GM11168 (cell line): ENCODE data around the gene BSDC1.
"Not testable (repeated sequence)": the region's sequence is repeated elsewhere in the genome, so short reads cannot be mapped to it uniquely, and the experiment has no call there.

Experiments used
- in situ Hi-C: fragments of 300-500 bp; cut with MboI; formaldehyde crosslinking; loops from one replicate; pipeline ENCODE4 v1.12.0; 2022; ENCODE audit warnings: low sequenced_read_pairs; ENCODE audit not compliant: unreplicated experiment

BSDC1 gene

GRCh38 chr1:32396524-32396923, 2.3 kb upstream of the BSDC1 start:
- in situ Hi-C loops, result not testable (repeated sequence)

- in situ Hi-C loops, result no loop called here
These were observed 720 bp upstream of the BSDC1 start for GRCh38 chr1:32394890-32395432.

GRCh38 chr1:32393832-32394140, 455 bp downstream of the BSDC1 start:
- in situ Hi-C loops, result no loop called here

GRCh38 chr1:32393136-32393535, 1.1 kb downstream of the BSDC1 start:
- in situ Hi-C loops, result no loop called here

GRCh38 chr1:32392325-32392724, 1.9 kb downstream of the BSDC1 start:
- in situ Hi-C loops, result no loop called here

GRCh38 chr1:32390904-32391870, 3.1 kb downstream of the BSDC1 start:
- in situ Hi-C loops, result no loop called here

GRCh38 chr1:32388641-32389040, 5.6 kb downstream of the BSDC1 start:
- in situ Hi-C loops, result no loop called here

- in situ Hi-C loops, result no loop called here
These were observed 7.4 kb downstream of the BSDC1 start for GRCh38 chr1:32386676-32387392.

GRCh38 chr1:32380057-32380456, 14.2 kb downstream of the BSDC1 start:
- in situ Hi-C loops, result no loop called here

GRCh38 chr1:32377541-32378220, 16.6 kb downstream of the BSDC1 start:
- in situ Hi-C loops, result no loop called here

GRCh38 chr1:32376199-32376598, 18.0 kb downstream of the BSDC1 start:
- in situ Hi-C loops, result no loop called here

- in situ Hi-C loops, result no loop called here
These were observed 20.1 kb downstream of the BSDC1 start for GRCh38 chr1:32373996-32374592.

GRCh38 chr1:32372149-32372756, 22.0 kb downstream of the BSDC1 start:
- in situ Hi-C loops, result no loop called here

GRCh38 chr1:32367912-32368635, 26.2 kb downstream of the BSDC1 start:
- in situ Hi-C loops, result no loop called here

- in situ Hi-C loops, result no loop called here
These were observed 28.8 kb downstream of the BSDC1 start for GRCh38 chr1:32365445-32365844.

GRCh38 chr1:32364836-32365235, 29.4 kb downstream of the BSDC1 start:
- in situ Hi-C loops, result no loop called here

GRCh38 chr1:32363713-32364112, 30.5 kb downstream of the BSDC1 start:
- in situ Hi-C loops, result no loop called here

GRCh38 chr1:32362474-32363313, 31.5 kb downstream of the BSDC1 start, which contains the start of the genes FAM229A and TSSK3:
FAM229A (minus strand) TSS chr1:32362485; CDS start chr1:32362091, 394 bp downstream.
TSSK3 (plus strand) TSS chr1:32362539; CDS start chr1:32362702, 163 bp downstream.
- in situ Hi-C loops, result no loop called here
